Astrocyte of the spinal cord (primary cell): ENCODE data around the gene DUOXA1.

Source experiments
- DNase-seq: peaks from one replicate; pipeline ENCODE4 v3.0.0; 2011; ENCODE audit warnings: low read depth, low spot score
- H3K4me3 ChIP-seq: 2 replicates; pipeline ENCODE4 v1.5.1; 2011; ENCODE audit warnings: low read depth, mild to moderate bottlenecking, low read length, moderate library complexity
- in situ Hi-C: cut with HindIII; loops from 2 replicates; pipeline ENCODE4 v1.10.0; 2017; ENCODE audit warnings: low sequenced_read_pairs
- TF ChIP-seq, protein P1 (sequence below): IDR thresholded peaks from 2 replicates; pipeline ENCODE4 v1.5.1; 2012; ENCODE audit warnings: low read depth, mild to moderate bottlenecking, low read length, inconsistent platforms

The DUOXA1 gene, protein sequence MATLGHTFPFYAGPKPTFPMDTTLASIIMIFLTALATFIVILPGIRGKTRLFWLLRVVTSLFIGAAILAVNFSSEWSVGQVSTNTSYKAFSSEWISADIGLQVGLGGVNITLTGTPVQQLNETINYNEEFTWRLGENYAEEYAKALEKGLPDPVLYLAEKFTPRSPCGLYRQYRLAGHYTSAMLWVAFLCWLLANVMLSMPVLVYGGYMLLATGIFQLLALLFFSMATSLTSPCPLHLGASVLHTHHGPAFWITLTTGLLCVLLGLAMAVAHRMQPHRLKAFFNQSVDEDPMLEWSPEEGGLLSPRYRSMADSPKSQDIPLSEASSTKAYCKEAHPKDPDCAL

DNA sequence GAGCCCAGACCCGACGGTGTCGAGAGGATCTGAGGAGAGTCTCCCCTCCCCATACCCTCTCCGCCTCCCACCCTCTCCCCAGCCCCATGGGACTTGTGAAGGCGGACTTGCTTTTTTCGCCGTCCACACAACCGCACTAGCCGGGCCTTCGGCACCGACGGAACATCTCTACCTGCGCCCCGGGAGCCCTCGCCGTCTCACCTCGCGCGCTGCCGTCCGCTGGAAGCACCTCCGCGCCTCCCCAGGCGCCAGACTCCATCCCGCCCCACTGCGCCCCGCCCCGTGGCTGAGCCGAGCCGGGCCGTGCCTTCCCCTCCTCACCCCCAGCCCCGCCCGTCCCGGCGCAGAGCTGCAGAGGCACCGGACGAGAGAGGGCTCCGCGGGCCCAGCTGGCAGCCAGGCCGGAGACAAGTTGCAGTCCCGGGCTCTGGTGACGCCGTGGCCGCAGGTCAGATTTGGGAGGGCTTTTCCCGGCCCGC, at the start of gene DUOXA1, which contains the start of gene DUOX1:
DUOXA1 (minus strand) TSS at position 229 of the 479 bp plus-strand sequence. CDS start 6,865 bp downstream, outside the sequence.
DUOX1 (plus strand) TSS at position 344 of the 479 bp plus-strand sequence. CDS start 1,973 bp downstream, outside the sequence.
- no peak within 1 kb of the TSS for H3K4me3 ChIP-seq
- TF ChIP-seq, protein P1, sequence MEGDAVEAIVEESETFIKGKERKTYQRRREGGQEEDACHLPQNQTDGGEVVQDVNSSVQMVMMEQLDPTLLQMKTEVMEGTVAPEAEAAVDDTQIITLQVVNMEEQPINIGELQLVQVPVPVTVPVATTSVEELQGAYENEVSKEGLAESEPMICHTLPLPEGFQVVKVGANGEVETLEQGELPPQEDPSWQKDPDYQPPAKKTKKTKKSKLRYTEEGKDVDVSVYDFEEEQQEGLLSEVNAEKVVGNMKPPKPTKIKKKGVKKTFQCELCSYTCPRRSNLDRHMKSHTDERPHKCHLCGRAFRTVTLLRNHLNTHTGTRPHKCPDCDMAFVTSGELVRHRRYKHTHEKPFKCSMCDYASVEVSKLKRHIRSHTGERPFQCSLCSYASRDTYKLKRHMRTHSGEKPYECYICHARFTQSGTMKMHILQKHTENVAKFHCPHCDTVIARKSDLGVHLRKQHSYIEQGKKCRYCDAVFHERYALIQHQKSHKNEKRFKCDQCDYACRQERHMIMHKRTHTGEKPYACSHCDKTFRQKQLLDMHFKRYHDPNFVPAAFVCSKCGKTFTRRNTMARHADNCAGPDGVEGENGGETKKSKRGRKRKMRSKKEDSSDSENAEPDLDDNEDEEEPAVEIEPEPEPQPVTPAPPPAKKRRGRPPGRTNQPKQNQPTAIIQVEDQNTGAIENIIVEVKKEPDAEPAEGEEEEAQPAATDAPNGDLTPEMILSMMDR, result no peak
- no peak for DNase-seq
- in situ Hi-C loops, result no loop called here

DNA sequence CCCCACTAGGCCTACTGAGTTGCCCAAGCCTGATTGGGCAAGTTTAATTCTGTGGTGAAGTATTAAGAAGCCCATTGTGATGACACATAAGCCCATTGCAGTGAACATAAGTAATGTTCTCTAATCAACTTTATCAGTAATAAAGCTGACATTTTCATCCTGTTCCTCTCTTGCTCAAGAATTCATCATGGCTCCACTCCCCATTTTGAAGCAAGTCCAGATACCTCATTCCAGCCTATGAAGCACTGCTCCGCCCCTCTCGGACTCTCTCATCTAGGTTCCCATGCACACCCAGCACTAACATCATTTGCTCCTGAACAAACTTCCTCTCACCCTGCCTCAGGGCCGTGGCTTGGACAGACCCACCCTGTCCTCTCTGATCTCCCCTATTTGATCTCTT, 47.6 kb upstream of the DUOXA1 start:
- no peak for DNase-seq
- no peak overlapping the region for H3K4me3 ChIP-seq
- in situ Hi-C loops, result no loop called here
- TF ChIP-seq, protein P1, result no peak

DNA sequence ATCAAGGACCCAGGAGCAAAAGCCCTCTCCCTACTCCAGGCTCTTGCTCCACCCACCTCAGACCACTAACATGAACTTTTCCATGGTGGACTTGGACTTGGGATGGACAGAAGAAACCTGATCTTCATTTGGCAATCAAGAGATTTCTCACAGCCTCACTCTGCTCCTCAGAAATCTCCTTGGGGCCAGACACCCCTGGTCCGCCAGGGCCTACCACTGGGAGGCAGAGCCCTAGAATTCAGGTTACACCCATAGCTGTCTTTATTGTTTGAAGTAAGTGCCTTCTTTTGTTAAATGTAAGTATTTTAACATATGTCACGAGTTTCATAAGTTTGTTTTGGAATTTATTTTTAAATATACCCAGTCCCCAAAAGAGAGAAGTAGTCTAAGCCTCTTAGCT, 44.9 kb upstream of the DUOXA1 start:
- TF ChIP-seq, protein P1, result no peak
- H3K4me3 ChIP-seq, result no peak overlapping the region
- DNase-seq, result no peak
- in situ Hi-C loops, result no loop called here

DNA sequence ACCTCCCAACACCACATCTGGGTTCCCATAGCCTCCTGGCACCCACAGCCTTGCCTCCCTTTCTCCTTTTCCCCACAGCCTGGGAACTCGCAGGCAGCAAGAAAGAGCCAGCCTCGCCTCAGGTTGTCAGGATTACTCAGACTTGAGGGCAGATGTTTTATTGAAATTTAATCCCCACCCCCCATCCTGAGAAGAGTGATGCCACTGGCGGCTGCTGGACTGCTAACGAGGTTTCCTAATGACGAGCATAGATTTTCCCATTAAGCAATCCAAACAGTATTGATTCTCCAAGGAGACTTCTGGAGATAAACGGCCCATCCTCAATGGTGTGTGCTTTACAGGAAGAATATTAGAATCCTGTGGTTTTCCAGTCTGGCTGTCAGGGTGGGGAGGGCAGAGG, 44.4 kb upstream of the DUOXA1 start:
- in situ Hi-C loops, result no loop called here
- TF ChIP-seq, protein P1, result no peak
- DNase-seq, result no peak
- H3K4me3 ChIP-seq, result no peak overlapping the region

DNA sequence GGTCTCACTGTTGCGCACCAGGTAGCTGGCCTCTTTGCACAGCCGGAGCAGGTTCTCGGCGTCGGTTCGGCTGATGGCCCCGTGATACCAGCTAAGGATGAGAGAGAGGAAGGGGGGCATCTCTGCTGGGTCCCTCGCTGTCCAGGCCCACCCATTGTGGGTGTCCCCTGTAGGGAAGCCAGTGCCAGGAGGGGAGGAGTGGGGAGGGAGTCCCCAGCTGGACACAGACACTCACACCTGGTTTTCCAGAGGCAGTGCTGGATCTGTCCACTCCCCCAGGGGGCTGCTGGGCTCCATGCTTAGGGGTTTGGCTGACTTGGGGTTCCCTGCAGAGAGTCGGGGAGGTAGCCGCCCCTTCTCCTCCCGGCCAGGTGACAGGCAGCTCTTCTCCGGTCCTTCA, 42.2 kb upstream of the DUOXA1 start:
- no peak overlapping the region for H3K4me3 ChIP-seq
- TF ChIP-seq, protein P1, result no peak
- in situ Hi-C loops, result no loop called here
- no peak for DNase-seq

DNA sequence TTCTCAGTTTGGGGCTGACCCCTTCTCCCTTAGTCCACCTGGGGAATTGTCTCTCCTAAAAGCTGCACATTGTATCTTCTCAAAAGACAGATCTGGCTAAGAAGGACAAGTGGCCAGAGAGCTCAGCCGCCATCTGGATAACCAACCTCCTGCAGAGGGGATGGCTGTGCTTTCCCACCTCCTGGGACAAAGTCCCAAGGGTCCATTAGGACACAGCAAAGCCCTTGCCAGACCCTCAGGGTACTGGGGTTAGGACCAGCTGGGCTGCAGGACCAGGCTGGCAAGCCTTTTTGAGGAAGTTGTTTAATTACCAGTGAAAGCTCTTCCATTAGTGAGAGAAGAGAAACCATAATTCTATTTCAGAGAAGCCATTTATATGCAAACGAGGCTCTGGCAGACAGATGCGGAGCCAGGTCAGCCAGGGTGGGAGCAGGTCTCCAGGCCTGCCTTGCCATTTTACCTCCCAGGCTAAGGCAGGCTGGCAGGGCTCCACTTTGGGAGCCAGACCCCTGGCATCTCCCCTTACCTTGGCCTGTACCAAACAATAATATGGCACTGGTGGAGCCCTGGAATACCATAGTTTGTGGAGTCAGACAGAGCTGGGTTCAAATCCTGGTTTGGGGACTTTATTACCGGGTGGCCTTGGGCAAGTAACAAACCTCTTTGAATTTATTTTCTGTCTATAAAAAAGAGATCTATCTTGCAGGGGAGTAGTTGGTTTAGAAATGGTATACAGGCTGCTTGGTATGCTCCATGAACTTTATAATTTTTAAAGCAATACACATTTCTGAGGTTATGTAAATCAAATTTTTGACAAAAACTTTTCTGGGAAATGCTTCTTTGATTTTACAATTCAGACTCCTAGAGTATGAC, 40.2 kb upstream of the DUOXA1 start:
- in situ Hi-C loops, result no loop called here
- DNase-seq, result no peak
- no peak overlapping the region for H3K4me3 ChIP-seq
- TF ChIP-seq, protein P1, result no peak
